ENCODE data around the gene ARG2. TPM values are rescaled to one million over a fixed set of nuclear protein-coding genes. Genes with fewer than 3 reads are reported as not detected.

ARG2 gene
- total and polyA plus RNA-seq, 2 donors (not counting 1 experiment from before 2014, with no cell fraction given), result 1.9 to 8.4 TPM

GRCh38 chr14:67576216-67576955, 43.3 kb upstream of the ARG2 start:
- no peaks in the 10 kb centered on the region for H3K36me3 ChIP-seq (ENCODE audit: control insufficient read depth, insufficient read depth, low read length)
- no peak overlapping the region for H3K4me2 ChIP-seq (ENCODE audit: extremely low read depth, insufficient read depth, low read length)
- H3K79me2 ChIP-seq (ENCODE audit: control insufficient read depth, insufficient read depth, low read length), result no peaks in the 10 kb centered on the region
- H2AFZ ChIP-seq (ENCODE audit: low read length), result no peak overlapping the region
- no peak overlapping the region for H3K27ac ChIP-seq (ENCODE audit: insufficient read depth, low read length)
- no peak for DNase-seq (ENCODE audit: low read depth in 2 of 2)
- no peak overlapping the region for H3K4me3 ChIP-seq (replicated peaks in 1 of 4; ENCODE audit: control extremely low read depth in 1 of 4, insufficient read depth in 1 of 4, low read depth in 3 of 4, low read length in 4 of 4)
- TF ChIP-seq CTCF (conservative IDR thresholded peaks at IDR 0.05 in 1 of 2, IDR thresholded peaks at IDR 0.05 in 1 of 2; ENCODE audit: low read depth in 1 of 2, low read length in 2 of 2) (no peak), EZH2 (IDR thresholded peaks at IDR 0.05; ENCODE audit: low read length, missing control alignments) (no peak)
- no peaks in the 10 kb centered on the region for H4K20me1 ChIP-seq (ENCODE audit: control insufficient read depth, extremely low read depth, insufficient read depth, low read length)
- no peaks in the 10 kb centered on the region for H3K27me3 ChIP-seq (ENCODE audit: control insufficient read depth, insufficient read depth, low read length)
- H3K9ac ChIP-seq (ENCODE audit: insufficient read depth, low read length), result no peak overlapping the region
- H3K9me3 ChIP-seq (ENCODE audit: control insufficient read depth, insufficient read depth, low read depth, low read length), result no peaks in the 10 kb centered on the region
- no peaks in the 10 kb centered on the region for H3K4me1 ChIP-seq (ENCODE audit: control insufficient read depth, extremely low read depth, insufficient read depth, low read length)

GRCh38 chr14:67577181-67577808, 42.4 kb upstream of the ARG2 start:
- no peaks in the 10 kb centered on the region for H3K9me3 ChIP-seq (ENCODE audit: control insufficient read depth, insufficient read depth, low read depth, low read length)
- H3K36me3 ChIP-seq (ENCODE audit: control insufficient read depth, insufficient read depth, low read length), result no peaks in the 10 kb centered on the region
- TF ChIP-seq CTCF (conservative IDR thresholded peaks at IDR 0.05 in 1 of 2, IDR thresholded peaks at IDR 0.05 in 1 of 2; ENCODE audit: low read depth in 1 of 2, low read length in 2 of 2), result no peak
- no peak for TF ChIP-seq EZH2 (IDR thresholded peaks at IDR 0.05; ENCODE audit: low read length, missing control alignments)
- DNase-seq (ENCODE audit: low read depth in 2 of 2), result no peak
- no peaks in the 10 kb centered on the region for H3K79me2 ChIP-seq (ENCODE audit: control insufficient read depth, insufficient read depth, low read length)
- H3K27ac ChIP-seq (ENCODE audit: insufficient read depth, low read length), result no peak overlapping the region
- H2AFZ ChIP-seq (ENCODE audit: low read length), result no peak overlapping the region
- H3K4me2 ChIP-seq (ENCODE audit: extremely low read depth, insufficient read depth, low read length), result no peak overlapping the region
- H3K9ac ChIP-seq (ENCODE audit: insufficient read depth, low read length), result no peak overlapping the region
- no peaks in the 10 kb centered on the region for H3K27me3 ChIP-seq (ENCODE audit: control insufficient read depth, insufficient read depth, low read length)
- no peaks in the 10 kb centered on the region for H4K20me1 ChIP-seq (ENCODE audit: control insufficient read depth, extremely low read depth, insufficient read depth, low read length)
- no peaks in the 10 kb centered on the region for H3K4me1 ChIP-seq (ENCODE audit: control insufficient read depth, extremely low read depth, insufficient read depth, low read length)
- no peak overlapping the region for H3K4me3 ChIP-seq (replicated peaks in 1 of 4; ENCODE audit: control extremely low read depth in 1 of 4, insufficient read depth in 1 of 4, low read depth in 3 of 4, low read length in 4 of 4)

GRCh38 chr14:67577909-67578749, 41.6 kb upstream of the ARG2 start:
- H3K4me1 ChIP-seq (ENCODE audit: control insufficient read depth, extremely low read depth, insufficient read depth, low read length), result no peaks in the 10 kb centered on the region
- no peaks in the 10 kb centered on the region for H3K36me3 ChIP-seq (ENCODE audit: control insufficient read depth, insufficient read depth, low read length)
- H2AFZ ChIP-seq (ENCODE audit: low read length), result no peak overlapping the region
- H3K79me2 ChIP-seq (ENCODE audit: control insufficient read depth, insufficient read depth, low read length), result no peaks in the 10 kb centered on the region
- TF ChIP-seq EZH2 (IDR thresholded peaks at IDR 0.05; ENCODE audit: low read length, missing control alignments), result no peak
- no peak for TF ChIP-seq CTCF (conservative IDR thresholded peaks at IDR 0.05 in 1 of 2, IDR thresholded peaks at IDR 0.05 in 1 of 2; ENCODE audit: low read depth in 1 of 2, low read length in 2 of 2)
- no peaks in the 10 kb centered on the region for H3K9me3 ChIP-seq (ENCODE audit: control insufficient read depth, insufficient read depth, low read depth, low read length)
- no peak for DNase-seq (ENCODE audit: low read depth in 2 of 2)
- no peak overlapping the region for H3K27ac ChIP-seq (ENCODE audit: insufficient read depth, low read length)
- no peak overlapping the region for H3K9ac ChIP-seq (ENCODE audit: insufficient read depth, low read length)
- no peaks in the 10 kb centered on the region for H4K20me1 ChIP-seq (ENCODE audit: control insufficient read depth, extremely low read depth, insufficient read depth, low read length)
- H3K27me3 ChIP-seq (ENCODE audit: control insufficient read depth, insufficient read depth, low read length), result no peaks in the 10 kb centered on the region
- no peak overlapping the region for H3K4me3 ChIP-seq (replicated peaks in 1 of 4; ENCODE audit: control extremely low read depth in 1 of 4, insufficient read depth in 1 of 4, low read depth in 3 of 4, low read length in 4 of 4)
- H3K4me2 ChIP-seq (ENCODE audit: extremely low read depth, insufficient read depth, low read length), result no peak overlapping the region

Measured in fibroblast of lung (primary cell).